Measurements from ENCODE around the gene ARHGEF16. TPM values are rescaled to one million over a fixed set of nuclear protein-coding genes. Genes with fewer than 3 reads are reported as not detected.

Gene ARHGEF16
- total RNA-seq, 1 experiment from 2014 or later, result 11.2 TPM

GRCh38 chr1:3506041-3506440 lies 51.6 kb downstream of the ARHGEF16 start:
- intact Hi-C loops (cut with micrococcal nuclease; ENCODE audit: unreplicated experiment), result no loop called here
- no peaks in the 10 kb centered on the region for H3K27me3 ChIP-seq (replicated peaks; ENCODE audit: insufficient read depth, low read depth, low read length, poor library complexity)
- no peaks in the 10 kb centered on the region for H3K9me3 ChIP-seq (ENCODE audit: low read depth, low read length, poor library complexity, severe bottlenecking)
- no TSS peak for BruUV-seq (replicated peaks)
- no peaks in the 10 kb centered on the region for H3K4me1 ChIP-seq (ENCODE audit: insufficient read depth, low read length, poor library complexity, severe bottlenecking)
- ChIA-PET CTCF (no interaction called here), POLR2A (ENCODE audit: low non-redundant PET) (no interaction called here)
- no peak overlapping the region for H3K4me3 ChIP-seq (ENCODE audit: low read depth, low read length, poor library complexity, severe bottlenecking)
- no peak for DNase-seq (ENCODE audit: low spot score)
- no peak for TF ChIP-seq EZH2 (IDR thresholded peaks at IDR 0.05; ENCODE audit: borderline replicate concordance, low read depth, low read length, poor library complexity, severe bottlenecking)
- TF ChIP-seq, protein P1, sequence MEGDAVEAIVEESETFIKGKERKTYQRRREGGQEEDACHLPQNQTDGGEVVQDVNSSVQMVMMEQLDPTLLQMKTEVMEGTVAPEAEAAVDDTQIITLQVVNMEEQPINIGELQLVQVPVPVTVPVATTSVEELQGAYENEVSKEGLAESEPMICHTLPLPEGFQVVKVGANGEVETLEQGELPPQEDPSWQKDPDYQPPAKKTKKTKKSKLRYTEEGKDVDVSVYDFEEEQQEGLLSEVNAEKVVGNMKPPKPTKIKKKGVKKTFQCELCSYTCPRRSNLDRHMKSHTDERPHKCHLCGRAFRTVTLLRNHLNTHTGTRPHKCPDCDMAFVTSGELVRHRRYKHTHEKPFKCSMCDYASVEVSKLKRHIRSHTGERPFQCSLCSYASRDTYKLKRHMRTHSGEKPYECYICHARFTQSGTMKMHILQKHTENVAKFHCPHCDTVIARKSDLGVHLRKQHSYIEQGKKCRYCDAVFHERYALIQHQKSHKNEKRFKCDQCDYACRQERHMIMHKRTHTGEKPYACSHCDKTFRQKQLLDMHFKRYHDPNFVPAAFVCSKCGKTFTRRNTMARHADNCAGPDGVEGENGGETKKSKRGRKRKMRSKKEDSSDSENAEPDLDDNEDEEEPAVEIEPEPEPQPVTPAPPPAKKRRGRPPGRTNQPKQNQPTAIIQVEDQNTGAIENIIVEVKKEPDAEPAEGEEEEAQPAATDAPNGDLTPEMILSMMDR (conservative IDR thresholded peaks at IDR 0.05; ENCODE audit: low read depth, low read length), result no peak
- H3K27ac ChIP-seq (ENCODE audit: low read depth, low read length, poor library complexity, severe bottlenecking), result no peak overlapping the region
- no peaks in the 10 kb centered on the region for H3K36me3 ChIP-seq (ENCODE audit: insufficient read depth, low read length, poor library complexity, severe bottlenecking)

GRCh38 chr1:3506943-3507342 lies 52.5 kb downstream of the ARHGEF16 start:
- no peaks in the 10 kb centered on the region for H3K4me1 ChIP-seq (ENCODE audit: insufficient read depth, low read length, poor library complexity, severe bottlenecking)
- CTCF ChIA-PET, result no interaction called here
- TF ChIP-seq, protein P1 (conservative IDR thresholded peaks at IDR 0.05; ENCODE audit: low read depth, low read length), result no peak
- TF ChIP-seq EZH2 (IDR thresholded peaks at IDR 0.05; ENCODE audit: borderline replicate concordance, low read depth, low read length, poor library complexity, severe bottlenecking), result no peak
- no TSS peak for BruUV-seq (replicated peaks)
- H3K9me3 ChIP-seq (ENCODE audit: low read depth, low read length, poor library complexity, severe bottlenecking), result no peaks in the 10 kb centered on the region
- intact Hi-C loops (cut with micrococcal nuclease; ENCODE audit: unreplicated experiment), result no loop called here
- no peak overlapping the region for H3K27ac ChIP-seq (ENCODE audit: low read depth, low read length, poor library complexity, severe bottlenecking)
- no peak for DNase-seq (ENCODE audit: low spot score)
- H3K4me3 ChIP-seq (ENCODE audit: low read depth, low read length, poor library complexity, severe bottlenecking), result no peak overlapping the region
- H3K27me3 ChIP-seq (replicated peaks; ENCODE audit: insufficient read depth, low read depth, low read length, poor library complexity), result no peaks in the 10 kb centered on the region
- POLR2A ChIA-PET (ENCODE audit: low non-redundant PET), result no interaction called here
- H3K36me3 ChIP-seq (ENCODE audit: insufficient read depth, low read length, poor library complexity, severe bottlenecking), result no peaks in the 10 kb centered on the region

DNA sequence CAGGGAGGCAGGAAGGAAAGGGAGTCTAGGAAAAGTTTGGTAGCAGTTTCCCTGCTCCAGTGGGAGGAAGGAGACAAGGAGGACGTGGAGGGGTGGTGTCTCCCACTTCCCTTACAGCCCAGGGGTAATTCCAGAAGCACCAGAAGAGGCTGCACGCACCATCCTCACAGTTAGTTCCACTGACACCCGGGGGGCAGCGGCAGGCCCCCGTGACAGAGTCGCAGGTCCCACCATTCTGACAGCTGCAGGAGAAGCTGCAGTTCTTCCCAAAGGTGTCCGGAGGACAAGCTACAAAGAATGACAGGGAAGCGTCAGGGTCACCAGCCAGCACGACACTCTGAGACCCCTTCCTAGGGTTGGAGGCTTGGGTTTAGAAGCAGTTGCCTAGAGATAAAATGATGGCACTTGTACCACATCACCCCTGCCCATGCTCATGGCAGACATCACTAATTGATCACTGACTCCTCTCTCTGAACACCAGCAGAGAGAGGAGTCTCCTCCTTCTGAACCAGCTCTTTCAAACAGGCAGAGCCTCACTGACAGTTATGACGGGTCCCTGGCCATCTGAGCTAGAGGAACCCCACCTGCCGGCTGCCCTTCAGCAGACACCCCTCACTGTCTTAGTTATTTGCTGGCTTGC lies 53.3 kb downstream of the ARHGEF16 start:
- Histone ChIP-seq H3K27ac (ENCODE audit: low read depth, low read length, poor library complexity, severe bottlenecking) (no peak overlapping the region), H3K27me3 (replicated peaks; ENCODE audit: insufficient read depth, low read depth, low read length, poor library complexity) (no peaks in the 10 kb centered on the region), H3K4me1 (ENCODE audit: insufficient read depth, low read length, poor library complexity, severe bottlenecking) (no peaks in the 10 kb centered on the region), H3K36me3 (ENCODE audit: insufficient read depth, low read length, poor library complexity, severe bottlenecking) (no peaks in the 10 kb centered on the region), H3K4me3 (ENCODE audit: low read depth, low read length, poor library complexity, severe bottlenecking) (no peak overlapping the region), H3K9me3 (ENCODE audit: low read depth, low read length, poor library complexity, severe bottlenecking) (no peaks in the 10 kb centered on the region)
- ChIA-PET CTCF (no interaction called here), POLR2A (ENCODE audit: low non-redundant PET) (no interaction called here)
- intact Hi-C loops (cut with micrococcal nuclease; ENCODE audit: unreplicated experiment), result no loop called here
- no peak for TF ChIP-seq EZH2 (IDR thresholded peaks at IDR 0.05; ENCODE audit: borderline replicate concordance, low read depth, low read length, poor library complexity, severe bottlenecking)
- TF ChIP-seq, protein P1 (conservative IDR thresholded peaks at IDR 0.05; ENCODE audit: low read depth, low read length), result no peak
- BruUV-seq (replicated peaks), result no TSS peak
- no peak for DNase-seq (ENCODE audit: low spot score)
